Activated T-helper 17 cell treated with anti-CD3 and anti-CD28 coated beads, Interleukin-2, amount 50 U/mL, for 72 hours (primary cell): Measurements from ENCODE around the gene DDX4. TPM values are rescaled to one million over a fixed set of nuclear protein-coding genes. Genes with fewer than 3 reads are reported as not detected.
"Not testable (repeated sequence)": the region's sequence is repeated elsewhere in the genome, so short reads cannot be mapped to it uniquely, and the experiment has no call there.

Source experiments
- ATAC-seq: fragments of 150-1000 bp; cut with Tn5 transposase; replicated peaks from 2 replicates; pipeline ENCODE4 v1.10.0; 2021; ENCODE audit warnings: mild to moderate bottlenecking, moderate library complexity
- H3K27ac Mint-ChIP-seq: one replicate; pipeline ENCODE4 v1.8.0; 2022; ENCODE audit warnings: mixed read lengths
- H3K27me3 Mint-ChIP-seq: one replicate; pipeline ENCODE4 v1.8.0; 2022; ENCODE audit warnings: mixed read lengths
- H3K36me3 Mint-ChIP-seq: one replicate; pipeline ENCODE4 v1.8.0; 2022; ENCODE audit warnings: low read depth, mild to moderate bottlenecking, mixed read lengths
- H3K4me1 Mint-ChIP-seq: one replicate; pipeline ENCODE4 v1.8.0; 2022; ENCODE audit warnings: mixed read lengths
- H3K4me3 Mint-ChIP-seq: one replicate; pipeline ENCODE4 v1.8.0; 2022; ENCODE audit warnings: mild to moderate bottlenecking, mixed read lengths
- H3K9me3 Mint-ChIP-seq: one replicate; pipeline ENCODE4 v1.8.0; 2022; ENCODE audit warnings: mixed read lengths
- total RNA-seq, 2 donors: library from RNA; stranded (reverse); gene quantifications; one replicate each; pipeline ENCODE4 v1.2.3, GENCODE V29; 2022

The DDX4 gene
- total RNA-seq, 2 donors from 2014 or later: 0.26 TPM; not detected in 1

DNA sequence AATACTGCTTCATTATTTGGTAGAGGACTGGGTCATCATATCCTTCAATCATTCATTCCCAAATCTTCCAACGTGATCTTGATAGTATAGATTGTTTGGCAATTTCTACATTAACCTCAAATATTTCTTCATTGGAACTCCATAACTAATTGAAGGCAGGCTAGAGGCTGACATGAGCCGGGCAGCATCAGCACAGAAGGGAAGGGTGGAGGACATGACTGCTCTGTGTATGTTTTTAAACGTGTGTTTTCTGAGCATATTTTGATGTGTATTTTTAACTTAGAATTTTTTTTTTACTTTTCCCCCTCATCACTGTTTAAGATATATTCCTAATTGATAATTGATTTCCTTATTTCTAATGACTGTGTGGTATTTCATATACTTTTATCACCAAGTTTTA is 12.6 kb downstream of the DDX4 start:
- Mint-ChIP-seq H3K36me3 (no peaks in the 10 kb centered on the region), H3K4me1 (no peaks in the 10 kb centered on the region), H3K27ac (no peak overlapping the region), H3K4me3 (no peak overlapping the region), H3K9me3 (no peaks in the 10 kb centered on the region), H3K27me3 (no peaks in the 10 kb centered on the region)
- no peak for ATAC-seq

DNA sequence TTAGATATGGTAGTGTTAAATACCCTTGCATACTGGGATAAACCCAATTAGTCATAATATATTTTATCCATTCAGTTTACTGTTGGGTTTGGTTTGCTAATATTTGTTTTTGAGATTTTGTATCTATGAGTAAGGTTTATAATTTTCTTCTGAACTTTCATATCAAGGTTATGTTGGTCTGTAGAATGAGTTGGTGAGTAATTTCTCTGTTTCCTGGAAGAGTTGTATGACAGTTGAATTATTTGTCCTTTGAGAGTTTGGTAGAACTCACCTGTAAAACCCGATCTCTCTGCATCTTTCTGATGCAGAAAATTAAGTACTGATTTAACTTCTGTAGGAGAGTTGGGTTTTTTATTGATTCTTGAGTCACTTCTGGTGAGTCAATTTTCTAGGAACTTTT is 20.4 kb downstream of the DDX4 start:
- no peaks in the 10 kb centered on the region for H3K36me3 Mint-ChIP-seq
- no peak overlapping the region for H3K27ac Mint-ChIP-seq
- H3K27me3 Mint-ChIP-seq: peaks cover 10% of the 10 kb centered on the region
- peak overlapping the region; percentile 43 for H3K4me3 Mint-ChIP-seq
- no peaks in the 10 kb centered on the region for H3K9me3 Mint-ChIP-seq
- ATAC-seq: peak; percentile 85
- peaks cover 4% of the 10 kb centered on the region for H3K4me1 Mint-ChIP-seq

DNA sequence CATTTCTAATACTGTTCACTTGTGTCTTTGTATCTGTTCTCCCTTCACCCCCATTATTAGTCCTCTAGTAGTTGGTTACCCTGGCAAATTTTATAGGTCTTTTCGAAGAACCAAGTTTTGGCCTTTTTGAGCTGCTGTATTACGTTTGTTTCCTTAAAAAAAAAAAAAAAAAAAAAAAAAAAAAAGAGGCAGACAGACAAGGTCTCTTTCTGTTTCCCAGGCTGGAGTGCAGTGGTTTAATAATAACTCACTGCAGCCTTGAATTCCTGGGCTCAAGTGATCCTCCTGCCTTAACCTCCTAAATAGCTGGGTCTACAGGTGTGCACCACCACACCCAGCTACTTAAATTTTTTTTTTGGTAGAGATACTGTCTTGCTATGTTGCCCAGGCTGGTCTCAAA is 20.9 kb downstream of the DDX4 start:
- Mint-ChIP-seq H3K27me3 (peaks cover 10% of the 10 kb centered on the region), H3K4me1 (peaks cover 7% of the 10 kb centered on the region), H3K9me3 (no peaks in the 10 kb centered on the region), H3K4me3 (peak overlapping the region; percentile 43), H3K27ac (no peak overlapping the region), H3K36me3 (no peaks in the 10 kb centered on the region)
- ATAC-seq: no peak

DNA sequence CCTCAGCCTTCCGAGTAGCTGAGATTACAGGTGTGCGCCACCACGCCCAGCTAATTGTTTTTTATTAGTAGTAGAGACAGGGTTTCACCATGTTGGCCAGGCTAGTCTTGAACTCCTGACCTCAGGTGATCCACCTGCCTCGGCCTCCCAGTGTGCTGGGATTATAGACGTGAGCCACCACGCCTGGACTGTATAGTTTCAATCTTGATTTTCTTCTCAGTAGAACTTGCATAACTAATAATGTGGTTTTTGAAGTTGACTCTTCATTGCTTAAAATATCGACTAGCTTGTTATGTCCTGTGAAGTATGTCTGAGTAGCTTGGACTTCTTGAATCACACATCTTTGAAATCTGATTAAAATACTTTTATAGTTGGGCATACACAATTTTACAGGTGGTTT is 23.9 kb downstream of the DDX4 start:
- H3K27ac Mint-ChIP-seq, H3K9me3 Mint-ChIP-seq, H3K4me3 Mint-ChIP-seq, H3K36me3 Mint-ChIP-seq, H3K27me3 Mint-ChIP-seq, ATAC-seq: not testable (repeated sequence)
- peaks cover 13% of the 10 kb centered on the region for H3K4me1 Mint-ChIP-seq

DNA sequence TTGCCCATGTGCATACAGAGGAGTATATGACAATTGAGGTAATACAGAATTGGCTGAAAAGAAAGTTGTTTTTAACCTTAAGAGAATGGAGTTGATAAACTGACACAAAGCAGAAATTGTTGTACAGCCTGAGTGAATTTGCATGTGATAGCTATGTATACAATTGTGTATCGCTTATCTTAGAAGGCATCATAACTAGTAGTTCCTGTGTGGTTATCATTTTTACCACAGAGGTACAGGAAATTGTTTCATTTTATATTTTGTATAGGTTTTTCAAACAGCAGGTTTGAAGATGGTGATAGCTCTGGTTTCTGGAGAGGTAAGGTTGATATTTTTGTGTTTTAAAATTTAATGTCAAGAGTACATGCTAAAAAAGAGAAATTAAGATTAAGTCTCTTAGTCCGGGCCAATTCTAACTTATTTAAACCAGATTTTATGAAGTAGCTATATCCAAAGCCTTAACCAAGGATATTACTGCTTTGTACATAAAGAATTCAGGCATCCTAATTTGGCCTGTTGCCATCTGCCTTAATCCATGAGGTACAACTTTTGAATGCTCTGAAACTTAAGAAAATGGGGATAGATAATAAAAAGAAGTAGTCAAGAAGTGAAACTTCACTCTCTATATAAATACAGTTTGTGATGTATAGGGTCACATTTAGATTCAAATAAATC is 26.0 kb downstream of the DDX4 start:
- no peaks in the 10 kb centered on the region for H3K9me3 Mint-ChIP-seq
- no peaks in the 10 kb centered on the region for H3K36me3 Mint-ChIP-seq
- peak overlapping the region; percentile 35 for H3K4me3 Mint-ChIP-seq
- H3K4me1 Mint-ChIP-seq: peaks cover 9% of the 10 kb centered on the region
- ATAC-seq: peak; percentile 77
- peaks cover 10% of the 10 kb centered on the region for H3K27me3 Mint-ChIP-seq
- H3K27ac Mint-ChIP-seq: peak overlapping the region; percentile 22

DNA sequence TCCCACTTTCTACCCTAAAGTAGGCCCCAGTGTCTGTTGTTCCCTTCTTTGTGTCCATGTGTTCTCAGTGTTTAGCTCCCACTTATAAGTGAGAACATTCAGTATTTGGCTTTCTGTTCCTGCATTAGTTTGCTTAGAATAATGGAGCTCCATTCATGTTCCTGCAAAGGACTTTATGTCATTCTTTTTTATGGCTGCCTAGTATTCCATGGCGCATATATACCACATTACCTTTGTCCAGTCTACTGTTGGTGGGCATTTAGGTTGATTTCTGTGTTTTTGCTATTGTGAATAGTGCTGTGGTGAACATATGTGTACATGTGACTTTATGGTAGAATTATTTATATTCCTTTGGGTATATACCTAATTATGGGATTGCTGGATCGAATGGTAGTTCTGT is 30.4 kb downstream of the DDX4 start:
- H3K9me3 Mint-ChIP-seq: peaks cover 3% of the 10 kb centered on the region
- no peak for ATAC-seq
- H3K4me3 Mint-ChIP-seq: no peak overlapping the region
- no peak overlapping the region for H3K27ac Mint-ChIP-seq
- peaks cover 15% of the 10 kb centered on the region for H3K4me1 Mint-ChIP-seq
- no peaks in the 10 kb centered on the region for H3K36me3 Mint-ChIP-seq
- H3K27me3 Mint-ChIP-seq: peaks cover 4% of the 10 kb centered on the region

DNA sequence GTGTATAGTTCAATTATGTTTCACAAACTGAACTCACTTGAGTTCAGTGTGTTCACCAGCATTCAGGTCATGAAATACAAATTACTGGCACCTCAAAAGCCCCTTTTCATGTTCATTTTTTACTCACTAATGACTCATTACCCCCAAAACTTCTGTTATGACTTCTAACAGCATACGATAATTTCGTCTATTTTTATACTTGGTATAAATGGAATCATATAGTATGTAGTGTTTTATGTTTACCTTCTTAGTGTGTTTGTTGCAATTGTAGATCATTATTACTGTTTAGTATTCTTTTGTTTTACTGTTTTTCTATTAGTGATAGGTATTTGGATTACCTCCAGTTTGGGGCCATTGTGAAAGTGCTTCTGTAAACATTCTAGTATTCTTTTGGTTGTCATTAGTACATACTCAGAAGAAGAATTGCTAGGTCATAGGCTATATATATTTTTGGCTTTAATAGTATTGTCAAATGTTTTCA is 33.4 kb downstream of the DDX4 start:
- peak; percentile 95 for ATAC-seq
- peaks cover 4% of the 10 kb centered on the region for H3K27me3 Mint-ChIP-seq
- H3K36me3 Mint-ChIP-seq: no peaks in the 10 kb centered on the region
- H3K4me3 Mint-ChIP-seq: peak overlapping the region; percentile 14
- peaks cover 5% of the 10 kb centered on the region for H3K4me1 Mint-ChIP-seq
- H3K27ac Mint-ChIP-seq: peak overlapping the region; percentile 39
- H3K9me3 Mint-ChIP-seq: peaks cover 3% of the 10 kb centered on the region

DNA sequence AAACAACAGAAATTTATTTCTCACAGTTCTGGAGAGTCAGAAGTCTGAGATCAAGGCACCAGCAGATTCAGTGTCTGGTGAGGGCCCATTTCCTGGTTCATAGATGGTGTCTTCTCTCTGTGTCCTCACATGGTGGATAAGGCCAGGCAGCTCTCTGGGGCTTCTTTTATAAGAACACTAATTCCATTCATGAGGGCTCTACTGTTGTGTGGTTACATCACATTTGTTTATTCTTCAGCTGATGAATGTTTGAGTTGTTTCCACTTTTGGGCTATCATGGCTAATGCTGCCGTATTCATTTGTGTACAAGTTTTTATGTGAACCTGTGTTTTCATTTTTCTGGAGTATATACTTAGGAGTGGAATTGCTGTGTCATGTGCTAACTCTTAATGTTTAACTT is 35.2 kb downstream of the DDX4 start:
- Mint-ChIP-seq H3K27ac (no peak overlapping the region), H3K36me3 (no peaks in the 10 kb centered on the region), H3K4me3 (no peak overlapping the region), H3K9me3 (peaks cover 3% of the 10 kb centered on the region), H3K4me1 (peaks cover 5% of the 10 kb centered on the region), H3K27me3 (peaks cover 10% of the 10 kb centered on the region)
- ATAC-seq: no peak

DNA sequence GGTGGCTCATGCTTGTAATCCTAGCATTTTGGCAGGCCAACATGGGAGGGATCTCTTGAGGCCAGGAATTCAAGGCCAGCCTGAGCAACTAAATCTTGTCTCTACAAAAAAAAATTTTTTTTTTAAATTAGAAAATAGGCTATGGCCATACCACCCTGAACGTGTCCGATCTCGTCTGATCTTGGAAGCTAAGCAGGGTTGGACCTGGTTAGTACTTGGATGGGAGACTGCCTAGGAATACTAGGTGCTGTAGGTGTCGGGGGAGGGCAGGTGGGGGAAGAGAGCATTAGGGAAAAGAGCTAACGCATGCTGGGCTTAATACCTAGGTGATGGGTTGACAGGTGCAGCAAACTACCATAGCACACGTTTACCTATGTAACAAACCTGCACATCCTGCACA is 39.5 kb downstream of the DDX4 start:
- H3K9me3 Mint-ChIP-seq: no peaks in the 10 kb centered on the region
- ATAC-seq: no peak
- no peak overlapping the region for H3K4me3 Mint-ChIP-seq
- no peak overlapping the region for H3K27ac Mint-ChIP-seq
- no peaks in the 10 kb centered on the region for H3K4me1 Mint-ChIP-seq
- H3K27me3 Mint-ChIP-seq: peaks cover 6% of the 10 kb centered on the region
- no peaks in the 10 kb centered on the region for H3K36me3 Mint-ChIP-seq

DNA sequence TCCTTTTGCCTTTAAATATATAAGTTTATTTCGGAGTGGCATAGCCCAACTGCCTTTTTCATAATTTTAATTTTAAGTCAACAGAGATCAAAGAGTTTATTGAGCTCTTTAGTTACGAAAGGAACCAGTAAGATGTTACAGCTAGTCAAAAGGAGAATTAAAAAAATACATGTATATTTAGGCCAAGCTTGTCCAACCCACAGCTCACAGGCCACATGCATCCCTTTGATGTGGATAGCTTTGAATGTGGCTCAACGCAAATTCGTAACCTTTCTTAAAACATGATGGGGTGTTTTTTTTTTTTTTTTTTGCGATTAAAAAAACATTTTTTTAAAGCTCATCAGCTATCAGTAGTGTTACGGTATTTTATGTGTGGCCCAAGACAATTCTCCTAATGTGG is 63.1 kb downstream of the DDX4 start:
- Mint-ChIP-seq H3K4me1 (no peaks in the 10 kb centered on the region), H3K36me3 (no peaks in the 10 kb centered on the region), H3K4me3 (no peak overlapping the region), H3K9me3 (no peaks in the 10 kb centered on the region), H3K27ac (no peak overlapping the region), H3K27me3 (no peaks in the 10 kb centered on the region)
- no peak for ATAC-seq

DNA sequence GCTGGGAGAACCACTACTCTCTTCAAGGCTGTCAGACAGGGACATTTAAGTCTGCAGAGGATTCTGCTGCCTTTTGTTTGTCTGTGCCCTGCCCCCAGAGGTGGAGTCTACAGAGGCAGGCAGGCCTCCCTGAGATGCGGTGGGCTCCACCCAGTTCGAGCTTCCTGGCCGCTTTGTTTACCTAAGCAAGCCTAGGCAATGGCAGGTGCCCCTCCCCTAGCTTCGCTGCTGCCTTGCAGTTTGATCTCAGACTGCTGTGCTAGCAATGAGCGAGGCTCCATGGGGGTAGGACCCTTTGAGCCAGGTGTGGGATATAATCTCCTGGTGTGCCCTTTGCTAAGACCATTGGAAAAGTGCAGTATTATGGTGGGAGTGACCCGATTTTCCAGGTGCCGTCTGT is 71.0 kb downstream of the DDX4 start:
- H3K27ac Mint-ChIP-seq, H3K9me3 Mint-ChIP-seq, ATAC-seq, H3K4me3 Mint-ChIP-seq, H3K27me3 Mint-ChIP-seq, H3K36me3 Mint-ChIP-seq, H3K4me1 Mint-ChIP-seq: not testable (repeated sequence)

DNA sequence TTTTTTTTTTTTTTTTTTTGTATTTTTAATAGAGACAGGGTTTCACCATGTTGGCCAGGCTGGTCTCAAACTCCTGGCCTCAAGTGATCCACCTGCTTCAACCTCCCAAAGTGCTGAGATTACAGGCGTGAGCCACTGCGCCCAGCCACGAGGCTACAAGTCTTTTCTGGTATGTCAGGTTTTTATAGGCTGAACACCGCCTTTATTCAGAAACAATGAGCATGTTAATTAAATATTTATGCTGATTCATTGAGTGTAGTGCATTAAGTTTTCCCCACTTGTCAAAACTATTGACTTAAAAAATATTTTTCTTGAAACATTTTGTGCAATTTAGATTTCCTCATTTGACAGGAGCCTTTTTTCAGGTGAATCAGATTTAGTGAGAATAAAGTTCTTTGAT is 78.1 kb downstream of the DDX4 start:
- not testable (repeated sequence) for ATAC-seq, H3K36me3 Mint-ChIP-seq, H3K4me1 Mint-ChIP-seq, H3K27ac Mint-ChIP-seq, H3K9me3 Mint-ChIP-seq, H3K4me3 Mint-ChIP-seq
- H3K27me3 Mint-ChIP-seq: peaks cover 12% of the 10 kb centered on the region

DNA sequence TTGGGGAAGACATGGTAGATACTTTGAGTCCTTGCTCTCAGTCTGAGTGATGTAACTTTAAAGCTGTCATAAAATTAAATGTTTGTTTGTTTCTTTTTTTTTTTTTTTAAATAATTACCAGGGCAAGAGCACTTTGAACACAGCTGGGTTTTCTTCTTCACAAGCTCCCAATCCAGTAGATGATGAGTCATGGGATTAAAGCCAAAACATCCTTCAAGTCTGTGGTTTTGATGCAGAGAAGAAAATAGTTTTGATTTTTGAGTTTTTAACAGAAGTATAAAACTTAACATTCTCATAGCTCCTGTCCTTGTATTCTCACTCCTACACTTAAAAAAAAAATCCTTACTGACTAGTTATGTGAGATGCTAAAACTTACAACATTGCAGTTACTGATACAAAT is 78.5 kb downstream of the DDX4 start:
- H3K27me3 Mint-ChIP-seq: peaks cover 16% of the 10 kb centered on the region
- no peak overlapping the region for H3K4me3 Mint-ChIP-seq
- no peaks in the 10 kb centered on the region for H3K36me3 Mint-ChIP-seq
- H3K27ac Mint-ChIP-seq: no peak overlapping the region
- no peaks in the 10 kb centered on the region for H3K4me1 Mint-ChIP-seq
- no peaks in the 10 kb centered on the region for H3K9me3 Mint-ChIP-seq
- no peak for ATAC-seq

DNA sequence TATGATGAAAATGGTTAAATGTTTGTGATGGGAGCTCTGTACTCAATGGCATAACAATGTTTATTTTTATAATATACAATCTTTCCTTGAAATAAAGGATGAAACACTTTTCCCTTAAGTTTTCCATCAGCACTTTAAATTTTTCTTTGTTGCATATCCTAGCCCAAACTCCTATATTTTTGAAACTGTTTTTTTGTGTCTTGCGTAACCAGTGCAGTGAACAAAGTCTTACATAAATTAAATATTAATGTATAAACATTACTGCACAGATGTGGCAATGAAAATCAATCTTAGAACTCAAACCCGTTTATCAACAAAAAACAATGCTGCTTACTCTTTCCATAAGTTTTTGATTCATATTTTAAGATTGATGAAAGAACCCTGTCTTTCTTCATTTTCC is 79.2 kb downstream of the DDX4 start:
- Mint-ChIP-seq H3K27me3 (peaks cover 19% of the 10 kb centered on the region), H3K27ac (no peak overlapping the region), H3K9me3 (no peaks in the 10 kb centered on the region), H3K4me1 (no peaks in the 10 kb centered on the region), H3K36me3 (no peaks in the 10 kb centered on the region), H3K4me3 (no peak overlapping the region)
- no peak for ATAC-seq

DNA sequence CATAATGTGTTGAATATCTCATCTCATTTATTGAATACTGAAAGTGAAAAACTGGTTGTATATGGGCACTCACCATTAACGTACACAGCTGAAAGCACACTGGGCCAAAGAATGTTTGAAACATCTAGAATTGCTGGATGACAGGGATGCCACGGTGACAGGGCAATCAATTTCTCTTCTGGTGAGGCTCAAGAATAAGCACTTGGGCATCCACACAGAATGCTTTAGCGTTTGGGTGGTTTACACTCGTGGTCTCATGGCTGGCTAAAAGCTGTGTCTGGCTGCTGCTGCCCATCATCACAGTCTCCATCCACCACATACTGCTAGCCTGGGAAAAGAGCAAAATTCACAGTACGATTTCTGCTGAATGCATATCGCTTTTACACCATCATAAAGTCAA is 82.6 kb downstream of the DDX4 start:
- Mint-ChIP-seq H3K4me3 (no peak overlapping the region), H3K36me3 (no peaks in the 10 kb centered on the region), H3K27me3 (peaks cover 35% of the 10 kb centered on the region), H3K27ac (no peak overlapping the region), H3K9me3 (no peaks in the 10 kb centered on the region), H3K4me1 (no peaks in the 10 kb centered on the region)
- ATAC-seq: no peak
